ENCODE results near the gene SRC.

The SRC gene

GRCh38 chr20:37414224-37415035 lies 68.5 kb downstream of the SRC start:
- no peak overlapping the region for H3K4me3 ChIP-seq
- H3K27ac ChIP-seq: no peak overlapping the region

- Histone ChIP-seq H3K27ac (no peak overlapping the region), H3K4me3 (no peak overlapping the region)
These were observed 69.5 kb downstream of the SRC start for GRCh38 chr20:37415118-37416085.

- H3K4me3 ChIP-seq: no peak overlapping the region
- no peak overlapping the region for H3K27ac ChIP-seq
These were observed 70.3 kb downstream of the SRC start for GRCh38 chr20:37416100-37416847.

- H3K27ac ChIP-seq: no peak overlapping the region
- H3K4me3 ChIP-seq: no peak overlapping the region
These were observed 71.1 kb downstream of the SRC start for GRCh38 chr20:37416848-37417616.

GRCh38 chr20:37417617-37418467 lies 71.9 kb downstream of the SRC start:
- no peak overlapping the region for H3K27ac ChIP-seq
- H3K4me3 ChIP-seq: no peak overlapping the region

- H3K4me3 ChIP-seq: no peak overlapping the region
- no peak overlapping the region for H3K27ac ChIP-seq
These were observed 72.7 kb downstream of the SRC start for GRCh38 chr20:37418591-37419109.

- H3K27ac ChIP-seq: no peak overlapping the region
These were observed 73.4 kb downstream of the SRC start for GRCh38 chr20:37419307-37419706.

GRCh38 chr20:37419774-37420542 lies 74.0 kb downstream of the SRC start:
- Histone ChIP-seq H3K27ac (no peak overlapping the region), H3K4me3 (no peak overlapping the region)

More at GRCh38 chr20:37419307-37419706, 73.4 kb downstream of the SRC start:
- H3K4me3 ChIP-seq: no peak overlapping the region

GRCh38 chr20:37420610-37421009 lies 74.7 kb downstream of the SRC start:
- H3K27ac ChIP-seq: no peak overlapping the region
- H3K4me3 ChIP-seq: no peak overlapping the region

- Histone ChIP-seq H3K4me3 (no peak overlapping the region), H3K27ac (no peak overlapping the region)
These were observed 75.3 kb downstream of the SRC start for GRCh38 chr20:37421060-37421905.

- Histone ChIP-seq H3K27ac (no peak overlapping the region), H3K4me3 (no peak overlapping the region)
These were observed 76.0 kb downstream of the SRC start for GRCh38 chr20:37421988-37422387.

- no peak overlapping the region for H3K4me3 ChIP-seq
- H3K27ac ChIP-seq: no peak overlapping the region
These were observed 76.9 kb downstream of the SRC start for GRCh38 chr20:37422791-37423286.

GRCh38 chr20:37423545-37423944 lies 77.6 kb downstream of the SRC start:
- H3K4me3 ChIP-seq: no peak overlapping the region
- H3K27ac ChIP-seq: no peak overlapping the region

GRCh38 chr20:37424062-37424851 lies 78.3 kb downstream of the SRC start:
- Histone ChIP-seq H3K27ac (no peak overlapping the region), H3K4me3 (no peak overlapping the region)

GRCh38 chr20:37425103-37425625 lies 79.2 kb downstream of the SRC start:
- H3K27ac ChIP-seq: no peak overlapping the region
- no peak overlapping the region for H3K4me3 ChIP-seq
